ENCODE data around the gene CAMKK2.
"Not testable (repeated sequence)": the region's sequence is repeated elsewhere in the genome, so short reads cannot be mapped to it uniquely, and the experiment has no call there.

CAMKK2 gene

GRCh38 chr12:121300083-121300819 is 3.7 kb upstream of the CAMKK2 start:
- no peaks in the 10 kb centered on the region for H3K27me3 ChIP-seq (ENCODE audit: control insufficient read depth in 1 of 2, insufficient read depth in 2 of 2, low read length in 2 of 2)
- no peak overlapping the region for H3K27ac ChIP-seq (ENCODE audit: low read depth, low read length)

GRCh38 chr12:121299662-121300061 is 3.2 kb upstream of the CAMKK2 start:
- Histone ChIP-seq H3K4me3 (ENCODE audit: low read depth in 1 of 2, low read length in 2 of 2) (no peak overlapping the region), H3K27me3 (ENCODE audit: control insufficient read depth in 1 of 2, insufficient read depth in 2 of 2, low read length in 2 of 2) (no peaks in the 10 kb centered on the region), H3K27ac (ENCODE audit: low read depth, low read length) (no peak overlapping the region), H3K9me3 (ENCODE audit: control insufficient read depth in 1 of 2, low read length in 2 of 2) (no peaks in the 10 kb centered on the region), H3K9ac (ENCODE audit: low read depth in 1 of 2, low read length in 2 of 2) (no peak overlapping the region), H3K4me1 (ENCODE audit: control insufficient read depth in 1 of 2, insufficient read depth in 2 of 2, low read length in 2 of 2) (peaks cover 18 to 19% of the 10 kb centered on the region in 2 donors), H3K36me3 (ENCODE audit: control insufficient read depth in 1 of 2, insufficient read depth in 2 of 2, low read length in 2 of 2) (no peaks in the 10 kb centered on the region)

More at GRCh38 chr12:121300083-121300819, 3.7 kb upstream of the CAMKK2 start:
- Histone ChIP-seq H3K4me1 (ENCODE audit: control insufficient read depth in 1 of 2, insufficient read depth in 2 of 2, low read length in 2 of 2) (peaks cover 16% of the 10 kb centered on the region in 2 donors), H3K9me3 (ENCODE audit: control insufficient read depth in 1 of 2, low read length in 2 of 2) (no peaks in the 10 kb centered on the region), H3K9ac (ENCODE audit: low read depth in 1 of 2, low read length in 2 of 2) (no peak overlapping the region), H3K36me3 (ENCODE audit: control insufficient read depth in 1 of 2, insufficient read depth in 2 of 2, low read length in 2 of 2) (no peaks in the 10 kb centered on the region), H3K4me3 (ENCODE audit: low read depth in 1 of 2, low read length in 2 of 2) (no peak overlapping the region)

- not testable (repeated sequence) for H3K27me3 ChIP-seq (ENCODE audit: control insufficient read depth in 1 of 2, insufficient read depth in 2 of 2, low read length in 2 of 2); H3K27ac ChIP-seq (ENCODE audit: low read depth, low read length); H3K9ac ChIP-seq (ENCODE audit: low read depth in 1 of 2, low read length in 2 of 2); H3K4me3 ChIP-seq (ENCODE audit: low read depth in 1 of 2, low read length in 2 of 2); H3K9me3 ChIP-seq (ENCODE audit: control insufficient read depth in 1 of 2, low read length in 2 of 2); H3K36me3 ChIP-seq (ENCODE audit: control insufficient read depth in 1 of 2, insufficient read depth in 2 of 2, low read length in 2 of 2)
- H3K4me1 ChIP-seq (ENCODE audit: control insufficient read depth in 1 of 2, insufficient read depth in 2 of 2, low read length in 2 of 2): peaks cover 18 to 19% of the 10 kb centered on the region in 2 donors
Observed at GRCh38 chr12:121298411-121298810, 1.9 kb upstream of the CAMKK2 start.

- Histone ChIP-seq H3K27me3 (ENCODE audit: control insufficient read depth in 1 of 2, insufficient read depth in 2 of 2, low read length in 2 of 2) (no peaks in the 10 kb centered on the region), H3K9me3 (ENCODE audit: control insufficient read depth in 1 of 2, low read length in 2 of 2) (no peaks in the 10 kb centered on the region), H3K36me3 (ENCODE audit: control insufficient read depth in 1 of 2, insufficient read depth in 2 of 2, low read length in 2 of 2) (no peaks in the 10 kb centered on the region), H3K4me3 (ENCODE audit: low read depth in 1 of 2, low read length in 2 of 2) (peak overlapping the region; percentile 73 to 83), H3K27ac (ENCODE audit: low read depth, low read length) (peak overlapping the region; percentile 44), H3K9ac (ENCODE audit: low read depth in 1 of 2, low read length in 2 of 2) (peak overlapping the region; percentile 63 to 77), H3K4me1 (ENCODE audit: control insufficient read depth in 1 of 2, insufficient read depth in 2 of 2, low read length in 2 of 2) (peaks cover 18 to 19% of the 10 kb centered on the region in 2 donors)
Observed at GRCh38 chr12:121297435-121297991, 1.0 kb upstream of the CAMKK2 start.

GRCh38 chr12:121295746-121296617 is 527 bp downstream of the CAMKK2 start:
- H3K27ac ChIP-seq (ENCODE audit: low read depth, low read length): peak overlapping the region; percentile 54
- peak overlapping the region; percentile 75 to 90 for H3K4me3 ChIP-seq (ENCODE audit: low read depth in 1 of 2, low read length in 2 of 2)
- no peaks in the 10 kb centered on the region for H3K27me3 ChIP-seq (ENCODE audit: control insufficient read depth in 1 of 2, insufficient read depth in 2 of 2, low read length in 2 of 2)
- H3K9ac ChIP-seq (ENCODE audit: low read depth in 1 of 2, low read length in 2 of 2): peak overlapping the region; percentile 69 to 77
- H3K36me3 ChIP-seq (ENCODE audit: control insufficient read depth in 1 of 2, insufficient read depth in 2 of 2, low read length in 2 of 2): no peaks in the 10 kb centered on the region
- no peaks in the 10 kb centered on the region for H3K9me3 ChIP-seq (ENCODE audit: control insufficient read depth in 1 of 2, low read length in 2 of 2)
- H3K4me1 ChIP-seq (ENCODE audit: control insufficient read depth in 1 of 2, insufficient read depth in 2 of 2, low read length in 2 of 2): peaks cover 18 to 19% of the 10 kb centered on the region in 2 donors

GRCh38 chr12:121295116-121295745 is 1.3 kb downstream of the CAMKK2 start:
- H3K4me3 ChIP-seq (ENCODE audit: low read depth in 1 of 2, low read length in 2 of 2): peak overlapping the region; percentile 75 to 90
- H3K4me1 ChIP-seq (ENCODE audit: control insufficient read depth in 1 of 2, insufficient read depth in 2 of 2, low read length in 2 of 2): peaks cover 12 to 15% of the 10 kb centered on the region in 2 donors
- H3K9ac ChIP-seq (ENCODE audit: low read depth in 1 of 2, low read length in 2 of 2): peak overlapping the region; percentile 69 to 77
- H3K27ac ChIP-seq (ENCODE audit: low read depth, low read length): no peak overlapping the region
- H3K9me3 ChIP-seq (ENCODE audit: control insufficient read depth in 1 of 2, low read length in 2 of 2): no peaks in the 10 kb centered on the region
- H3K27me3 ChIP-seq (ENCODE audit: control insufficient read depth in 1 of 2, insufficient read depth in 2 of 2, low read length in 2 of 2): no peaks in the 10 kb centered on the region
- no peaks in the 10 kb centered on the region for H3K36me3 ChIP-seq (ENCODE audit: control insufficient read depth in 1 of 2, insufficient read depth in 2 of 2, low read length in 2 of 2)

- no peak overlapping the region for H3K27ac ChIP-seq (ENCODE audit: low read depth, low read length)
- H3K9me3 ChIP-seq (ENCODE audit: control insufficient read depth in 1 of 2, low read length in 2 of 2): no peaks in the 10 kb centered on the region
- no peak overlapping the region for H3K9ac ChIP-seq (ENCODE audit: low read depth in 1 of 2, low read length in 2 of 2)
- H3K36me3 ChIP-seq (ENCODE audit: control insufficient read depth in 1 of 2, insufficient read depth in 2 of 2, low read length in 2 of 2): no peaks in the 10 kb centered on the region
- H3K27me3 ChIP-seq (ENCODE audit: control insufficient read depth in 1 of 2, insufficient read depth in 2 of 2, low read length in 2 of 2): no peaks in the 10 kb centered on the region
- H3K4me1 ChIP-seq (ENCODE audit: control insufficient read depth in 1 of 2, insufficient read depth in 2 of 2, low read length in 2 of 2): peaks cover 11 to 15% of the 10 kb centered on the region in 2 donors
- no peak overlapping the region for H3K4me3 ChIP-seq (ENCODE audit: low read depth in 1 of 2, low read length in 2 of 2)
Observed at GRCh38 chr12:121294151-121294889, 2.2 kb downstream of the CAMKK2 start.

GRCh38 chr12:121293603-121294002 is 2.9 kb downstream of the CAMKK2 start:
- Histone ChIP-seq H3K27me3 (ENCODE audit: control insufficient read depth in 1 of 2, insufficient read depth in 2 of 2, low read length in 2 of 2) (no peaks in the 10 kb centered on the region), H3K36me3 (ENCODE audit: control insufficient read depth in 1 of 2, insufficient read depth in 2 of 2, low read length in 2 of 2) (no peaks in the 10 kb centered on the region), H3K9ac (ENCODE audit: low read depth in 1 of 2, low read length in 2 of 2) (no peak overlapping the region), H3K9me3 (ENCODE audit: control insufficient read depth in 1 of 2, low read length in 2 of 2) (no peaks in the 10 kb centered on the region), H3K27ac (ENCODE audit: low read depth, low read length) (no peak overlapping the region), H3K4me1 (ENCODE audit: control insufficient read depth in 1 of 2, insufficient read depth in 2 of 2, low read length in 2 of 2) (peaks cover 11 to 15% of the 10 kb centered on the region in 2 donors), H3K4me3 (ENCODE audit: low read depth in 1 of 2, low read length in 2 of 2) (no peak overlapping the region)

- Histone ChIP-seq H3K9me3 (ENCODE audit: control insufficient read depth in 1 of 2, low read length in 2 of 2) (no peaks in the 10 kb centered on the region), H3K4me1 (ENCODE audit: control insufficient read depth in 1 of 2, insufficient read depth in 2 of 2, low read length in 2 of 2) (peaks cover 4% of the 10 kb centered on the region in 2 donors), H3K4me3 (ENCODE audit: low read depth in 1 of 2, low read length in 2 of 2) (no peak overlapping the region), H3K27me3 (ENCODE audit: control insufficient read depth in 1 of 2, insufficient read depth in 2 of 2, low read length in 2 of 2) (no peaks in the 10 kb centered on the region), H3K36me3 (ENCODE audit: control insufficient read depth in 1 of 2, insufficient read depth in 2 of 2, low read length in 2 of 2) (no peaks in the 10 kb centered on the region), H3K27ac (ENCODE audit: low read depth, low read length) (no peak overlapping the region), H3K9ac (ENCODE audit: low read depth in 1 of 2, low read length in 2 of 2) (no peak overlapping the region)
Observed at GRCh38 chr12:121290410-121290809, 6.1 kb downstream of the CAMKK2 start.

All from duodenal mucosa (tissue), 2 donors.